HCT116 (cell line): Measurements from ENCODE around the gene EIF2D. TPM values are rescaled to one million over a fixed set of nuclear protein-coding genes. Genes with fewer than 3 reads are reported as not detected.

ENCODE experiments used
- ATAC-seq: fragments of 200-7000 bp; cut with Tn5 transposase; 2 replicates; pipeline ENCODE4 v1.9.1; 2020; ENCODE audit warnings: mild to moderate bottlenecking, moderate library complexity
- BruUV-seq: library from RNA; stranded (reverse); fragments of 400-500 nt; replicated peaks from 2 replicates; lab custom pipeline; 2021; lab: Mats Ljungman, UMichigan
- CTCF ChIA-PET: fragments of 300-600 bp; sonication (Branson Sonifier 250); formaldehyde crosslinking; loops from one replicate; lab custom pipeline; 2021; ENCODE audit warnings: antibody characterized with exemption; lab: Charles Lee
- POLR2A ChIA-PET: fragments of 300-600, 350-600 bp; sonication (Branson Sonifier 250); formaldehyde crosslinking; loops from one replicate; lab custom pipeline; 2021; ENCODE audit warnings: antibody characterized with exemption; lab: Charles Lee
- RAD21 ChIA-PET, 2 experiments: fragments of 300-600 bp; sonication (Branson Sonifier 250); formaldehyde crosslinking; loops; one replicate each; lab custom pipeline; 2023; ENCODE audit warnings: low total read pairs in 2 of 2; ENCODE audit not compliant: uncharacterized antibody in 2 of 2, unreplicated experiment in 2 of 2, low non-redundant PET in 1 of 2; lab: Charles Lee
- DNase-seq: peaks from one replicate; pipeline ENCODE4 v3.0.0-alpha.2; 2010; ENCODE audit warnings: low read depth, low spot score
- H2AFZ ChIP-seq: fragments of 200-600 bp; shearing (Covaris generic), sonication (generic); 2 replicates; pipeline ENCODE4 v1.6.1; 2017; ENCODE audit warnings: low read depth, mixed run types, mixed read lengths, antibody characterized with exemption, low read length; ENCODE audit not compliant: poor library complexity, severe bottlenecking
- H3K27ac ChIP-seq: 2 replicates; pipeline ENCODE4 v1.5.1; 2012; ENCODE audit warnings: low read depth, low read length
- H3K27me3 ChIP-seq: fragments of 200-600 bp; sonication (generic); 2 replicates; pipeline ENCODE4 v1.6.1; 2016; ENCODE audit warnings: mixed run types, low read length, mixed read lengths; ENCODE audit not compliant: insufficient read depth
- H3K36me3 ChIP-seq, 2 experiments: fragments of 200-500 bp in 1 of 2; fragments of 200-600 bp in 1 of 2; sonication (Bioruptor generic) in 1 of 2; sonication (generic) in 1 of 2; 2 replicates each; pipeline versions ENCODE4 v1.5.1 to v1.6.1; 2014 to 2016; ENCODE audit warnings: low read length in 2 of 2, inconsistent platforms in 1 of 2, mixed read lengths in 1 of 2, mixed run types in 1 of 2; ENCODE audit not compliant: insufficient read depth in 2 of 2, control insufficient read depth in 1 of 2
- H3K4me1 ChIP-seq, 2 experiments: fragments of 200-600 bp in 1 of 2; sonication (generic) in 1 of 2; 2 replicates each; pipeline versions ENCODE4 v1.5.1 to v1.6.1; 2012 to 2017; ENCODE audit warnings: low read length in 2 of 2, inconsistent platforms in 1 of 2, mild to moderate bottlenecking in 1 of 2, mixed read lengths in 1 of 2, mixed run types in 1 of 2, moderate library complexity in 1 of 2; ENCODE audit not compliant: insufficient read depth in 2 of 2, control insufficient read depth in 1 of 2
- H3K4me2 ChIP-seq: fragments of 200-600 bp; sonication (generic); 2 replicates; pipeline ENCODE4 v1.6.1; 2017; ENCODE audit warnings: mixed run types, low read length, mixed read lengths
- H3K4me3 ChIP-seq, 2 experiments: fragments of 200-600 bp in 1 of 2; sonication (generic) in 1 of 2; replicated peaks in 1 of 2; 2 replicates each; pipeline ENCODE4 v1.5.1; 2011 to 2016; ENCODE audit warnings: low read length in 2 of 2, control low read depth in 1 of 2, low read depth in 1 of 2, mild to moderate bottlenecking in 1 of 2, mixed read lengths in 1 of 2, mixed run types in 1 of 2
- H3K79me2 ChIP-seq: fragments of 200-600 bp; sonication (generic); 2 replicates; pipeline ENCODE4 v1.6.1; 2017; ENCODE audit warnings: mild to moderate bottlenecking, mixed run types, low read length, moderate library complexity, mixed read lengths; ENCODE audit not compliant: insufficient read depth
- H3K9ac ChIP-seq: fragments of 200-600 bp; sonication (generic); 2 replicates; pipeline ENCODE4 v1.6.1; 2016; ENCODE audit warnings: low read length, mixed read lengths
- H3K9me2 ChIP-seq: fragments of 200-600 bp; sonication (generic), shearing (Covaris generic); 2 replicates; pipeline ENCODE4 v1.6.1; 2017; ENCODE audit warnings: mixed run types, mild to moderate bottlenecking, moderate library complexity; ENCODE audit not compliant: insufficient read depth
- H3K9me3 ChIP-seq, 2 experiments: fragments of 200-500 bp in 1 of 2; fragments of 200-600 bp in 1 of 2; sonication (Bioruptor generic) in 1 of 2; sonication (generic) in 1 of 2; 2 replicates each; pipeline ENCODE4 v1.6.1; 2014 to 2017; ENCODE audit warnings: low read length in 2 of 2, mixed read lengths in 2 of 2, inconsistent platforms in 1 of 2, low read depth in 1 of 2, mild to moderate bottlenecking in 1 of 2, mixed run types in 1 of 2, moderate library complexity in 1 of 2; ENCODE audit not compliant: control insufficient read depth in 1 of 2, insufficient read depth in 1 of 2
- H4K20me1 ChIP-seq: fragments of 200-600 bp; sonication (generic), shearing (Covaris generic); 2 replicates; pipeline ENCODE4 v1.6.1; 2017; ENCODE audit warnings: mixed run types, mild to moderate bottlenecking, moderate library complexity; ENCODE audit not compliant: insufficient read depth
- ATF3 ChIP-seq: IDR thresholded peaks from 2 replicates; pipeline ENCODE4 v1.6.1; 2012
- CBX3 ChIP-seq: IDR thresholded peaks from 2 replicates; pipeline ENCODE4 v1.6.1; 2012; ENCODE audit warnings: low read depth
- CTCF ChIP-seq, 3 experiments: fragments of 200-600 bp in 1 of 3; sonication (generic) in 1 of 3; IDR thresholded peaks in 2 of 3; conservative IDR thresholded peaks in 1 of 3; 2 replicates each; pipeline ENCODE4 v1.5.1; 2012 to 2017; ENCODE audit warnings: low read depth in 2 of 3, low read length in 2 of 3, antibody characterized with exemption in 1 of 3, borderline replicate concordance in 1 of 3, control low read depth in 1 of 3, mild to moderate bottlenecking in 1 of 3, mixed read lengths in 1 of 3, mixed run types in 1 of 3, moderate library complexity in 1 of 3; ENCODE audit not compliant: insufficient read depth in 1 of 3
- EGR1 ChIP-seq: IDR thresholded peaks from 2 replicates; pipeline ENCODE4 v1.6.1; 2012; ENCODE audit warnings: low read depth
- ELF1 ChIP-seq: IDR thresholded peaks from 2 replicates; pipeline ENCODE4 v1.6.1; 2012; ENCODE audit warnings: low read depth, borderline replicate concordance
- EZH2 ChIP-seq: fragments of 200-600 bp; sonication (generic); IDR thresholded peaks from 2 replicates; pipeline ENCODE4 v1.6.1; 2017; ENCODE audit warnings: antibody characterized with exemption, mixed run types
- FOSL1 ChIP-seq: IDR thresholded peaks from 2 replicates; pipeline ENCODE4 v1.6.1; 2012; ENCODE audit warnings: low read depth
- JUND ChIP-seq: IDR thresholded peaks from 2 replicates; pipeline ENCODE4 v1.6.1; 2012
- POLR2A ChIP-seq: IDR thresholded peaks from 2 replicates; pipeline ENCODE4 v1.7.0; 2011; ENCODE audit warnings: borderline replicate concordance; ENCODE audit not compliant: insufficient read depth, insufficient read length; ENCODE audit errors: extremely low read depth
- POLR2AphosphoS5 ChIP-seq: IDR thresholded peaks from 2 replicates; pipeline ENCODE4 v1.6.1; 2011; ENCODE audit warnings: mild to moderate bottlenecking, low read depth, low read length, moderate library complexity
- RAD21 ChIP-seq: IDR thresholded peaks from 2 replicates; pipeline ENCODE4 v1.6.1; 2012; ENCODE audit warnings: low read depth, mild to moderate bottlenecking
- SIN3A ChIP-seq: IDR thresholded peaks from 2 replicates; pipeline ENCODE4 v1.6.1; 2012; ENCODE audit warnings: low read depth
- SRF ChIP-seq: IDR thresholded peaks from 2 replicates; pipeline ENCODE4 v1.6.1; 2012; ENCODE audit warnings: low read depth
- ZBTB33 ChIP-seq: IDR thresholded peaks from 2 replicates; pipeline ENCODE4 v1.6.1; 2011; ENCODE audit warnings: mild to moderate bottlenecking, low read length, moderate library complexity; ENCODE audit not compliant: insufficient replicate concordance; ENCODE audit errors: extremely low read depth
- ZNF274 ChIP-seq: fragments of 200-500 bp; sonication (Bioruptor generic); IDR thresholded peaks from 2 replicates; pipeline ENCODE4 v1.6.1; 2014; ENCODE audit warnings: mild to moderate bottlenecking, low read depth, low read length, inconsistent platforms
- intact Hi-C: fragments of 100-400 bp; cut with micrococcal nuclease; formaldehyde crosslinking; loops from 2 replicates; pipeline ENCODE4 v1.10.0; 2022
- total RNA-seq: library from RNA; stranded (reverse); gene quantifications from one replicate; pipeline ENCODE4 v1.2.1, GENCODE V29; 2021; ENCODE audit not compliant: unreplicated experiment

The EIF2D gene
- total RNA-seq, 1 experiment from 2014 or later = 54.8 TPM

GRCh38 chr1:206589206-206589605, 23.1 kb downstream of the EIF2D start:
- H2AFZ ChIP-seq = no peak overlapping the region
- H3K27me3 ChIP-seq = no peaks in the 10 kb centered on the region
- H3K36me3 ChIP-seq = peaks cover 8 to 13% of the 10 kb centered on the region in 2 experiments; a peak in 3 of 4 replicates
- no peaks in the 10 kb centered on the region for H3K9me2 ChIP-seq
- no peak overlapping the region for H3K9ac ChIP-seq
- DNase-seq = no peak
- H3K79me2 ChIP-seq = no peaks in the 10 kb centered on the region
- H3K4me2 ChIP-seq = peak overlapping the region; percentile 37; the same call in 1 of the 2 replicates
- H3K4me1 ChIP-seq = peaks cover 4 to 20% of the 10 kb centered on the region in 2 experiments; a peak in 3 of 4 replicates
- H4K20me1 ChIP-seq = no peaks in the 10 kb centered on the region
- no peaks in the 10 kb centered on the region for H3K9me3 ChIP-seq
- no peak for ATAC-seq
- intact Hi-C loops = no loop called here
- POLR2A ChIA-PET = no interaction called here
- no peak overlapping the region for H3K4me3 ChIP-seq
- BruUV-seq = no TSS peak
- no peak overlapping the region for H3K27ac ChIP-seq
- CTCF ChIA-PET = no interaction called here
- RAD21 ChIA-PET = no interaction called here
- no peak for TF ChIP-seq CTCF (IDR thresholded peaks at IDR 0.05 in 2 of 3, conservative IDR thresholded peaks at IDR 0.05 in 1 of 3; ENCODE audit: borderline replicate concordance in 1 of 3, insufficient read depth in 1 of 3, low read depth in 2 of 3, low read length in 2 of 3)
- no peak for TF ChIP-seq RAD21
- TF ChIP-seq POLR2A = no peak
- TF ChIP-seq JUND = no peak
- no peak for TF ChIP-seq ZBTB33
- no peak for TF ChIP-seq SIN3A
- TF ChIP-seq SRF = no peak
- TF ChIP-seq EZH2 = no peak
- no peak for TF ChIP-seq EGR1
- no peak for TF ChIP-seq ATF3
- no peak for TF ChIP-seq FOSL1
- TF ChIP-seq POLR2AphosphoS5 = no peak
- TF ChIP-seq CBX3 = no peak
- no peak for TF ChIP-seq ELF1
- TF ChIP-seq ZNF274 = no peak
